ENCODE data around the gene GNA15. TPM values are rescaled to one million over a fixed set of nuclear protein-coding genes. Genes with fewer than 3 reads are reported as not detected.

Gene GNA15
- polyA plus RNA-seq, 3 donors = 38.7 to 45.0 (median 41.3) TPM

GRCh38 chr19:3109491-3109890 lies 26.3 kb upstream of the GNA15 start:
- Histone ChIP-seq H2AFZ (ENCODE audit: insufficient read depth, low read depth, low read length, poor library complexity, severe bottlenecking) (no peak overlapping the region), H3K9ac (ENCODE audit: insufficient read depth, low read length, poor library complexity, severe bottlenecking) (no peak overlapping the region), H3K36me3 (replicated peaks in 1 of 2; ENCODE audit: control insufficient read depth in 1 of 2, insufficient read depth in 2 of 2, low read length in 2 of 2) (no peaks in the 10 kb centered on the region), H3K4me3 (replicated peaks in 1 of 3; ENCODE audit: low read depth in 2 of 3, low read length in 3 of 3) (no peak overlapping the region), H3K27ac (ENCODE audit: low read depth in 1 of 2, low read length in 2 of 2) (no peak overlapping the region), H3K4me1 (ENCODE audit: control insufficient read depth in 1 of 2, insufficient read depth in 2 of 2, low read length in 2 of 2) (no peaks in the 10 kb centered on the region), H3K9me3 (replicated peaks in 1 of 2; ENCODE audit: control insufficient read depth in 1 of 2, insufficient read depth in 1 of 2, low read length in 2 of 2) (no peaks in the 10 kb centered on the region), H4K20me1 (ENCODE audit: insufficient read depth, low read length) (peaks cover 15% of the 10 kb centered on the region), H3K79me2 (ENCODE audit: insufficient read depth, low read length) (no peaks in the 10 kb centered on the region), H3K27me3 (ENCODE audit: control insufficient read depth in 2 of 2, insufficient read depth in 2 of 2, low read length in 2 of 2) (no peaks in the 10 kb centered on the region), H3K4me2 (replicated peaks; ENCODE audit: extremely low read depth, low read length, poor library complexity, severe bottlenecking) (no peak overlapping the region)
- 96% methylated on average over 20 of the region's 22 CpGs for WGBS (ENCODE audit: insufficient coverage)
- no peak for TF ChIP-seq CTCF (IDR thresholded peaks at IDR 0.05)
- intact Hi-C loops (cut with micrococcal nuclease) = loop anchor here in 1 of 2 donors (10.0 kb wide), 1 partner anchor 155 kb away; no protein-coding TSS in a partner anchor
- Mint-ChIP-seq H3K36me3 (no peaks in the 10 kb centered on the region), H3K4me1 (peaks cover 2% of the 10 kb centered on the region), H3K27ac (peak overlapping the region in 1 of 7 donors; percentile 21), H3K27me3 (ENCODE audit: low read depth in 3 of 3) (peaks cover 3 to 16% (median 6%) of the 10 kb centered on the region in 3 donors), H3K4me3 (no peak overlapping the region), H3K9me3 (peaks cover 0 to 6% (median 0%) of the 10 kb centered on the region in 7 donors)
- no peak for DNase-seq

GRCh38 chr19:3110126-3110825 lies 25.6 kb upstream of the GNA15 start:
- Mint-ChIP-seq H3K27ac (no peak overlapping the region), H3K36me3 (no peaks in the 10 kb centered on the region), H3K4me1 (peaks cover 2% of the 10 kb centered on the region), H3K9me3 (peaks cover 0 to 6% (median 0%) of the 10 kb centered on the region in 7 donors), H3K27me3 (ENCODE audit: low read depth in 3 of 3) (peaks cover 3 to 15% (median 5%) of the 10 kb centered on the region in 3 donors), H3K4me3 (no peak overlapping the region)
- Histone ChIP-seq H3K79me2 (ENCODE audit: insufficient read depth, low read length) (no peaks in the 10 kb centered on the region), H3K9me3 (replicated peaks in 1 of 2; ENCODE audit: control insufficient read depth in 1 of 2, insufficient read depth in 1 of 2, low read length in 2 of 2) (no peaks in the 10 kb centered on the region), H3K4me2 (replicated peaks; ENCODE audit: extremely low read depth, low read length, poor library complexity, severe bottlenecking) (no peak overlapping the region), H3K27me3 (ENCODE audit: control insufficient read depth in 2 of 2, insufficient read depth in 2 of 2, low read length in 2 of 2) (no peaks in the 10 kb centered on the region), H3K27ac (ENCODE audit: low read depth in 1 of 2, low read length in 2 of 2) (no peak overlapping the region), H3K36me3 (replicated peaks in 1 of 2; ENCODE audit: control insufficient read depth in 1 of 2, insufficient read depth in 2 of 2, low read length in 2 of 2) (no peaks in the 10 kb centered on the region), H2AFZ (ENCODE audit: insufficient read depth, low read depth, low read length, poor library complexity, severe bottlenecking) (no peak overlapping the region), H3K9ac (ENCODE audit: insufficient read depth, low read length, poor library complexity, severe bottlenecking) (no peak overlapping the region), H3K4me1 (ENCODE audit: control insufficient read depth in 1 of 2, insufficient read depth in 2 of 2, low read length in 2 of 2) (no peaks in the 10 kb centered on the region), H4K20me1 (ENCODE audit: insufficient read depth, low read length) (peaks cover 15% of the 10 kb centered on the region), H3K4me3 (replicated peaks in 1 of 3; ENCODE audit: low read depth in 2 of 3, low read length in 3 of 3) (no peak overlapping the region)
- intact Hi-C loops (cut with micrococcal nuclease) = no loop called here
- no peak for TF ChIP-seq CTCF (IDR thresholded peaks at IDR 0.05)
- 93% methylated on average over 25 of the region's 37 CpGs for WGBS (ENCODE audit: insufficient coverage)
- DNase-seq = no peak
